Spleen (tissue), 11 donors: ENCODE data around the gene ARHGAP45. TPM values are rescaled to one million over a fixed set of nuclear protein-coding genes. Genes with fewer than 3 reads are reported as not detected.

Experiments used
- DNase-seq: peaks from one replicate; pipeline ENCODE4 v3.0.0-alpha.2; 2020
- H3K27ac ChIP-seq, 8 donors: fragments of 200-600 bp; sonication (generic) in 7 of 8; 1 replicate in 4 of 8; 2 replicates in 4 of 8; pipeline versions ENCODE4 v1.5.0 to v1.8.0; 2016 to 2021; ENCODE audit warnings: inconsistent platforms in 4 of 8, mild to moderate bottlenecking in 4 of 8, moderate library complexity in 1 of 8
- H3K27me3 ChIP-seq, 7 donors: fragments of 200-600 bp; sonication (generic) in 6 of 7; replicated peaks in 1 of 7; 1 replicate in 4 of 7; 2 replicates in 3 of 7; pipeline versions ENCODE4 v1.5.0 to v1.8.0; 2016 to 2021; ENCODE audit warnings: inconsistent platforms in 3 of 7, mild to moderate bottlenecking in 1 of 7
- H3K36me3 ChIP-seq, 6 donors: fragments of 200-600 bp; sonication (generic) in 5 of 6; 1 replicate in 4 of 6; 2 replicates in 2 of 6; pipeline versions ENCODE4 v1.5.0 to v1.8.0; 2016 to 2021; ENCODE audit warnings: inconsistent platforms in 2 of 6
- H3K4me1 ChIP-seq, 6 donors: fragments of 200-600 bp; sonication (generic) in 5 of 6; 1 replicate in 3 of 6; 2 replicates in 3 of 6; pipeline versions ENCODE4 v1.5.0 to v1.8.0; 2016 to 2021; ENCODE audit warnings: inconsistent platforms in 3 of 6
- H3K4me3 ChIP-seq, 8 donors: fragments of 200-600 bp; sonication (generic) in 7 of 8; 1 replicate in 4 of 8; 2 replicates in 4 of 8; pipeline versions ENCODE4 v1.5.0 to v1.8.0; 2016 to 2021; ENCODE audit warnings: inconsistent platforms in 4 of 8, mild to moderate bottlenecking in 4 of 8, moderate library complexity in 2 of 8
- H3K9me3 ChIP-seq, 8 donors: fragments of 200-600 bp; sonication (generic) in 7 of 8; 1 replicate in 4 of 8; 2 replicates in 4 of 8; pipeline versions ENCODE4 v1.5.0 to v1.8.0; 2016 to 2021; ENCODE audit warnings: inconsistent platforms in 4 of 8
- POLR2A ChIP-seq, 3 donors: fragments of 450-650 bp; IDR thresholded peaks; one replicate each; pipeline ENCODE4 v1.5.1; 2017; ENCODE audit warnings: antibody characterized with exemption in 3 of 3, mild to moderate bottlenecking in 1 of 3
- POLR2AphosphoS5 ChIP-seq, 3 donors: sonication (generic); formaldehyde crosslinking; IDR thresholded peaks; one replicate each; pipeline ENCODE4 v1.5.1; 2017; ENCODE audit warnings: antibody characterized with exemption in 3 of 3
- WGBS, 5 donors: extraction: QIAGEN DNeasy Blood & Tissue Kit in 3 of 5; methylation state at CpG; one replicate each; pipeline versions ENCODE4 v1.1.5 to v1.1.7; 2013 to 2018; 5-methylcytosine and 5-hydroxymethylcytosine counted together
- intact Hi-C: fragments of 100-400 bp; cut with DNase I; formaldehyde crosslinking; loops from one replicate; pipeline ENCODE4 v1.15.0; 2023; ENCODE audit warnings: low total_unique reads
- polyA plus RNA-seq, 3 donors: library from polyadenylated mRNA; stranded (reverse); fragments of 200-250 nt; gene quantifications; one replicate each; pipeline ENCODE4 v1.2.1, GENCODE V29; 2013
- total RNA-seq, 7 donors: library from RNA; depleted of rRNA in 3 of 7; stranded (reverse); fragments of >200 nt in 3 of 7; fragmentation: NEBNext Ultra II Directional in 4 of 7; extraction: Animal tissue kit (Norgen Biotek cat#: 25700) in 4 of 7; gene quantifications; one replicate each; pipeline versions ENCODE4 v1.1.0 to v1.2.1, GENCODE V29; 2016 to 2021
- TF ChIP-seq, protein P1 (sequence below), 11 experiments: fragments of 200-600 bp in 7 of 11; fragments of 450-650 bp in 4 of 11; sonication (generic) in 4 of 11; IDR thresholded peaks in 8 of 11; conservative IDR thresholded peaks in 3 of 11; 1 replicate in 7 of 11; 2 replicates in 4 of 11; pipeline versions ENCODE4 v1.4.0 to v1.8.0; 2016 to 2021; ENCODE audit warnings: antibody characterized with exemption in 11 of 11, inconsistent platforms in 4 of 11, mild to moderate bottlenecking in 1 of 11
- donor health status: healthy with polysubstance abuse.
- donor health status: DM: no; HTN: no; CAD: no; lungs with moderate emphysema.
- donor health status: DM: no; HTN: no; CAD: no.
- donor health status: Bipolar disorder and iron deficiency.
- donor health status: healthy.
- donor health status: DM: no; HTN: no; CAD: no.
- donor health status: DM: yes; HTN: yes; CAD: no.

Gene ARHGAP45
- total and polyA plus RNA-seq, 10 donors, result 161 to 356 (median 245) TPM

DNA sequence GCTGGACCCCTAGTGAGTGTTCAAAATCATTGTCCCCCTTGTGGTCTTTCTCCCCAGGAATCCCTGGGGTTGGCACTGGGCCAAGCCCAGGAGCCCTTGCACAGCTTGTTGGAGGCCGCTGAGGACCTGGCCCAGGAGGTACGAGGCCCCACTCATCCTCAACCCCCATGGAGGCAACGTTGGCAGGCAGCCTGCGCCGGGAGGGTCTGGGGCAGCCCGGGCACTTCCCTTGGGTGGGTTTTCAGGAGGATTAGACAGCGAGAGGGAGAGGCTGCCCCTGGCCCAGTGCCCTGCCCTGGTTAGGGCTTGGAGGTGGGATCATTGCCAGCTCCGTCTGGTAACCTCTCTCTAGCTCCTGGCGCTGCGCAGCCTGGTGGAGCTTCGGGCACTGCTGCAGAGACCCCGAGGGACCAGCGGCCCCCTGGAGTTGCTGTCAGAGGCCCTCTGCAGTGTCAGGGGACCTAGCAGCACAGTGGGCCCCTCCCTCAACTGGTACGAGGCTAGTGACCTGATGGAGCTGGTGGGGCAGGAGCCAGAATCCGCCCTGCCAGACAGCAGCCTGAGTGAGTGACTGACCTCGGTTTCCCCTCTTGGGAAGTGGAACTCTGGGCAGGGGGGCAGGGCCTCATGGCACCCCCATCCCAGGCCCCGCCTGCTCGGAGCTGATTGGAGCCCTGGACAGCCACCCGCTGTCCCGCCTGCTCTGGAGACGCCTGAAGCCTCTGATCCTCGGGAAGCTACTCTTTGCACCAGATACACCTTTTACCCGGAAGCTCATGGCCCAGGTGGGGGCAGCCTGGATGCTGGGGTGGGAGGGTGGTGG lies 24.1 kb upstream of the ARHGAP45 start:
- Histone ChIP-seq H3K36me3 (peaks cover 0 to 71% (median 30%) of the 10 kb centered on the region in 6 donors), H3K27me3 (no peaks in the 10 kb centered on the region), H3K4me1 (peaks cover 28 to 72% (median 55%) of the 10 kb centered on the region in 6 donors), H3K4me3 (no peak overlapping the region), H3K27ac (no peak overlapping the region), H3K9me3 (no peaks in the 10 kb centered on the region)
- intact Hi-C loops, result no loop called here
- peak; percentile 75 for DNase-seq
- TF ChIP-seq, protein P1, sequence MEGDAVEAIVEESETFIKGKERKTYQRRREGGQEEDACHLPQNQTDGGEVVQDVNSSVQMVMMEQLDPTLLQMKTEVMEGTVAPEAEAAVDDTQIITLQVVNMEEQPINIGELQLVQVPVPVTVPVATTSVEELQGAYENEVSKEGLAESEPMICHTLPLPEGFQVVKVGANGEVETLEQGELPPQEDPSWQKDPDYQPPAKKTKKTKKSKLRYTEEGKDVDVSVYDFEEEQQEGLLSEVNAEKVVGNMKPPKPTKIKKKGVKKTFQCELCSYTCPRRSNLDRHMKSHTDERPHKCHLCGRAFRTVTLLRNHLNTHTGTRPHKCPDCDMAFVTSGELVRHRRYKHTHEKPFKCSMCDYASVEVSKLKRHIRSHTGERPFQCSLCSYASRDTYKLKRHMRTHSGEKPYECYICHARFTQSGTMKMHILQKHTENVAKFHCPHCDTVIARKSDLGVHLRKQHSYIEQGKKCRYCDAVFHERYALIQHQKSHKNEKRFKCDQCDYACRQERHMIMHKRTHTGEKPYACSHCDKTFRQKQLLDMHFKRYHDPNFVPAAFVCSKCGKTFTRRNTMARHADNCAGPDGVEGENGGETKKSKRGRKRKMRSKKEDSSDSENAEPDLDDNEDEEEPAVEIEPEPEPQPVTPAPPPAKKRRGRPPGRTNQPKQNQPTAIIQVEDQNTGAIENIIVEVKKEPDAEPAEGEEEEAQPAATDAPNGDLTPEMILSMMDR (IDR thresholded peaks at IDR 0.05 in 8 of 11, conservative IDR thresholded peaks at IDR 0.05 in 3 of 11), result no peak
- peak in 1 of 3 donors; percentile 6 for TF ChIP-seq POLR2AphosphoS5 (IDR thresholded peaks at IDR 0.05)
- WGBS, 5 donors, result 73 to 91% (median 87%) methylated on average over 12 to 23 of the region's 23 CpGs

DNA sequence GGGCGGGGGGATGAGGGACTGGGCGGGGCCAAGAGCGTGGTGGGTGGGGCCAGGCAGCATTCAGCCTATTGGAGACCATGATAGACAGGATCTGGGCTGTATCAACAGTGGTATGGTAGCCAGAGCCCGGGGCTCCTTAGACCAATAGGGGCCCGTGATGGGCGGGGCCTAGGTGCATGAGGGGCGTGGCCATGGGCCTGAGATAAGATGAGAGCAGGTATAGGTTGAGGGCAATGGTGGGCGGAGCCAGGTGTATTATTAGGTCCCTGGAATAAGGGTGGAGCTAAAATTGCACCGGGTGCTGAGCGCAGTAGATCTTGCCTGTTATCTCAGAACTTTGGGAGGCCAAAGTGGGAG lies 21.7 kb upstream of the ARHGAP45 start:
- TF ChIP-seq POLR2A (IDR thresholded peaks at IDR 0.05), result no peak
- TF ChIP-seq, protein P1 (IDR thresholded peaks at IDR 0.05 in 8 of 11, conservative IDR thresholded peaks at IDR 0.05 in 3 of 11), result no peak
- TF ChIP-seq POLR2AphosphoS5 (IDR thresholded peaks at IDR 0.05), result no peak
- intact Hi-C loops, result no loop called here
- Histone ChIP-seq H3K9me3 (no peaks in the 10 kb centered on the region), H3K4me1 (peaks cover 10 to 49% (median 32%) of the 10 kb centered on the region in 6 donors), H3K27ac (no peak overlapping the region), H3K4me3 (no peak overlapping the region), H3K27me3 (no peaks in the 10 kb centered on the region), H3K36me3 (peaks cover 0 to 64% (median 30%) of the 10 kb centered on the region in 6 donors)
- WGBS, 5 donors, result 78 to 89% (median 80%) methylated on average over 10 of the region's 10 CpGs
- DNase-seq, result no peak

DNA sequence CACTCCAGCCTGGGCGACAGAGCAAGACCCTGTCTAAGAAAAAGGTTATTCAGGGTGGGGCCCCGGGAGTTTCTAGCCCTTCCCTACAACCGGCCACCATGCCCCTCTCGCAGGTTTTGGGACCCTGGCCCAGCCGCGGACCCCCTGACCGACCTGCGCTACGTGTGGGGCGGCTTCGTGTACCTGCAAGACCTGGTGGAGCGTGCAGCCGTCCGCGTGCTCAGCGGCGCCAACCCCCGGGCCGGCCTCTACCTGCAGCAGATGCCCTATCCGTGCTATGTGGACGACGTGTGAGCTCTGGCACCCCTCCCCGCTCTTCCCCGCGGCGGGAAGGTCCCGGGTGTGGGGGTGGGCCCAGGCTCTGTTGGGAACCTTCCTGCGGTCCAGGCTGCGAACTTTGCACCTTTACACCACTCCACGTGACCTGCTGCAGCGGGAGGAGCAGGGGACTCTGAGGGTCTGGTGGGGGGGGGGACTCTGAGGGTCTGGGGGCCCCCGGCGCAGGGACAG lies 20.8 kb upstream of the ARHGAP45 start:
- DNase-seq, result no peak
- Histone ChIP-seq H3K9me3 (no peaks in the 10 kb centered on the region), H3K4me3 (no peak overlapping the region), H3K27me3 (no peaks in the 10 kb centered on the region), H3K36me3 (peaks cover 0 to 68% (median 30%) of the 10 kb centered on the region in 6 donors), H3K27ac (no peak overlapping the region), H3K4me1 (peaks cover 9 to 39% (median 22%) of the 10 kb centered on the region in 6 donors)
- TF ChIP-seq, protein P1 (IDR thresholded peaks at IDR 0.05 in 8 of 11, conservative IDR thresholded peaks at IDR 0.05 in 3 of 11), result no peak
- TF ChIP-seq POLR2AphosphoS5 (IDR thresholded peaks at IDR 0.05) (no peak), POLR2A (IDR thresholded peaks at IDR 0.05) (no peak)
- 94 to 96% (median 95%) methylated on average over 30 to 33 of the region's 33 CpGs for WGBS, 5 donors
- intact Hi-C loops, result no loop called here
